GM21619 (cell line): ENCODE results near the gene BBS2.

Experiments used
- ATAC-seq: cut with Tn5 transposase; IDR thresholded peaks from one replicate; pipeline ENCODE4 v1.9.1; 2021; ENCODE audit not compliant: unreplicated experiment

The BBS2 gene

GRCh38 chr16:56436258-56436657, 83.6 kb downstream of the BBS2 start:
- no peak for ATAC-seq
